ENCODE measurements around the gene CHN2.
"Not testable (repeated sequence)": the region's sequence is repeated elsewhere in the genome, so short reads cannot be mapped to it uniquely, and the experiment has no call there.

Gene CHN2

DNA sequence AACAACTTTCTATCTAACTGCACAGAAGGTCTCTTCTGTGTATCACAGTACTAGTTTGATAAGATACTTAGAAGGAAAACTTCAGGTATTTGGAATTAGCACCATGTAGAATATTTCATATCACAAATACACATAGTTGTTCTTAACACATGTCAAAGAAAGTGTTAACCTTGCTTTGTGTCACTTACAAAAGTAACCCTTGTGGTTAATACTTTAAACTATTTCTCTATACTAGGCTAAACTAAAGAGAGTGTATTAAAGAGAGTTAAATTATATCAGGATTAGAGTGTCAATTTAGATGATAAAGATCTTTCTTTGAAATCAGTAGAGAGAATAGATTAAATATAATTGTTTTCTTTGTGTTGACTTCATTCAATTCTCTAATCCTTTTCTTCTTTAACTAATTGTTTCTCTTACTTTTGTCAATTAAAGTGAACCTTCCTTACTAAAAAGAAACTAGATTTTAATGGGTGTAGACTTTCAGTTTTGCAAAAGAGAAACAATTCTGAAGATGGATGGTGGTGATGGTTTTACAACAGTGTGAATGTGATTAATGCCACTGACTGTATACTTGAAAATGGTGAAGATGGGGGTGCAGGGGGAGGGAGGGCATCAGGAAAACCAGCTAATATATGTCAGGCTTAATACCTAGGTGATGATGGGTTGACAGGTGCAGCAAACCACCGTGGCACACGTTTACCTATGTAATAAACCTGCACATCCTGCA lies 67.8 kb downstream of the CHN2 start:
- DNase-seq, result no peak

DNA sequence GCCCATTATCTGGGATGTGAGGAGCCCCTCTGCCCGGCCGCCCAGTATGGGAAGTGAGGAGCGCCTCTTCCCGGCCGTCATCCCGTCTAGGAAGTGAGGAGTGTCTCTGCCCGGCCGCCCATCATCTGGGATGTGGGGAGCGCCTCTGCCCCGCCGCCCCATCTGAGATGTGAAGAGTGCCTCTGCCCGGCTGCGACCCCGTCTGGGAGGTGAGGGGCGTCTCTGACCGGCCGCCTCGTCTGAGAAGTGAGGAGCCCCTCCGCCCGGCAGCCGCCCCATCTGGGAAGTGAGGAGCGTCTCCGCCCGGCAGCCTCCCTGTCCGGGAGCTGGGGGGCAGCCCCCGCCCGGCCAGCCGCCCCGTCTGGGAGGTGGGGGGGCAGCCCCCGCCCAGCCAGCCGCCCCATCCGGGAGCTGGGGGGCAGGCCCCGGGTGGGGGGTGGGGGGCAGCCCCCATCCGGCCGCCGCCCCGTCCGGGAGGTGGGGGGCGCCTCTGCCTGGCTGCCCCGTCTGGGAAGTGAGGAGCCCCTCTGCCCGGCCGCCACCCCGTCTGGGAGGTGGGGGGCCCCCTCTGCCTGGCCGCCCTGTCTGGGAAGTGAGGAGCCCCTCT lies 69.1 kb downstream of the CHN2 start:
- not testable (repeated sequence) for DNase-seq

DNA sequence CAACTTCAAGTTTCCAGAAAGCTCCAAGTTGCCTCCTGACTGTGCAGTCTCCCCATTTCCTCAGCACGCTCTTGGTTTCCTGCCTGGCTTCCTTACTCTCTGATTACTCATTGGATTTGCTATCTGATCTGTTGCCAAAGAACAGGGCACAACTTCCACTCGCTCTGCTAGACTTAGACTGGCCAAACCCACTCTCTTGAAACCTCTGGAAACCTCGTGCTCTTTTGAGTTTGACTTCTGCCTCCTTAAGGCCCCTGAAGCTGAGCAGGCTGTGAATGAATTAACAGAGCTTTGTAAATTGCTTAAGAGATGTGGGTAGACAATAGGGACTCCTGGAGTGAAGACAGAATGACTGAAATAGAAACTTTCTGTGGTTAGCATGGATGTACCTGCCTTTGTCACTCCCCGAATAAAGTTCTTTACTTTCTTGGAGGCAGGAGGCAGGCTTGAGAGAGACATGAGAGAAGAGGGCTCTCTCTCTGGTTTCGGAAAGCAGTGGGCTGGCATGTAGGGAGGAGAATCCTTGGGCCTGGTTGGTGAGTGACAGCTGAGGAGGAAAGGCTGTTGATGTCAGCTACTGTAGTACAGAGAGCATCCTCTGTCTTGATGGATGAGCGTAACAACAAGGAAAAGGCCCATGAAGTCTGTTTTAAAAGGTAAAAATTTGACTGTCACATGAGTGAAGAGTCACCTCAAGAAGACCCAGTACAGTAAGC lies 70.8 kb downstream of the CHN2 start:
- no peak for DNase-seq

DNA sequence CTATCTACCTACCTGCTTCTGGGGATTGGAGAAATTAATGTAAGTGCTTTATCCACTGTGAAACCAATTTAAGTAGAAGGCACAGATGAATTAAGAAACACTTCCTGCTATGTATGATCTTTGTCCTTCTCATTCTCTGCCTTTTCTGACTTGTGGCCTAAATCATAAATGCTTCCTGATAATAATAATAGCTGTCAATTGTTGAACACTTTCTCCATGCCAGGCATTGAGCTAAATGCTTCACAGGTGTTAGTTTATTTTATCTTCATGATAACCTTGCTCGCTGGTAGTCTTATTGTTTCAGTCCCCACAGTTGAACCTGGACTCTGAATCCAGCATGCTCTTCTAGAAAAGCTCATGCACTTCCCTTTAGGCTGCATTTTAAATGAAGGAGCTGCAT lies 75.4 kb downstream of the CHN2 start:
- no peak for DNase-seq

DNA sequence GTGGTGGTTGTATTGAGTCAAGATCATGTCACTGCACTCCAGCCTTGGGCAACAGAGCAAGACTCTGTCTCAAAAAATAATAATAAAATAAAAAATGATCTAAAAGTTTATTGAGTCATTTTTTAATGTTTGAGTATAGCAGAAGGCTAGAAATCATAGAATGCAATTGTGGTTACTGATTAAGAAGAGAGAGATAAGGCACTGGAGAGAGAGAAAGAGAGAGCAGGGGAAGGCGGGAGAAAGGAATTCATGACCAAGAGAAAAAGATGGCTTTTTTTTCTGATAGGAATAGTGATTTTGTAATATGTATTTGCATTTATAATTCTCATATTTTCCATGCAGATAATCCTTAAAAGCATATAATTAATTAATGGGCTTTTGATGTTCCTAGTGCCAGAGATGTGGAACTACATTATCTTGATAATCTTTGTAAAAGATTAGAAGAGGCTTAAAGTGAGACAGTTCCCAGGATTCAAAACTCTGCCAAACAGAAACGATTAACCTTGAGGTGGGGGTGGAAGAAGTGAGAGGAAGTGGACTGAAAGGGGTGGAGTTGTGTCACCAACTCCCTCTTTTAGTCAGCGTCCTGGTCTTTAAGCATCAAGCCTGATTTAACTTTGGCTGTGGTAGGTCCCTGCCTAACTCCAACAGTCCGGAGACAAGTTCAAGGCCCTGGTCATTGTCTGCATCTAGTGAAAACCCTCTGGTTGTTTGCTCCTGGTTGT lies 76.2 kb downstream of the CHN2 start:
- DNase-seq, result no peak

DNA sequence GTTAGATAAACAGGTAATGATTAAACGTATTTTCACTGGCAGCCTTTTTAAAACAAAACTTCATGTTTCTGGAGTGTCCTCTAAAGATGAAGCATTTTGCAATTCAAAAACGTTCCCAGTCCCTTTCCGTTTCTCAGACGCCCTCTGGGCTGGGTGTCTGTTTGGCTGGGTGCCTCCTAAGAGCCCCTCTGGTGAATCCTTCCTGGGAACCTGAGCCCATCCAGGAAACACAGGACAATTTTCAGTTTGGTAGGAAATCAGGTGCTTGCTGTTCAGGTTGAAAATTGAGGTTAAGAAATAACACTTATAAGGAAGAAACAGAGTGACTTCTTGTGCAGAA lies 76.7 kb downstream of the CHN2 start:
- DNase-seq, result no peak

DNA sequence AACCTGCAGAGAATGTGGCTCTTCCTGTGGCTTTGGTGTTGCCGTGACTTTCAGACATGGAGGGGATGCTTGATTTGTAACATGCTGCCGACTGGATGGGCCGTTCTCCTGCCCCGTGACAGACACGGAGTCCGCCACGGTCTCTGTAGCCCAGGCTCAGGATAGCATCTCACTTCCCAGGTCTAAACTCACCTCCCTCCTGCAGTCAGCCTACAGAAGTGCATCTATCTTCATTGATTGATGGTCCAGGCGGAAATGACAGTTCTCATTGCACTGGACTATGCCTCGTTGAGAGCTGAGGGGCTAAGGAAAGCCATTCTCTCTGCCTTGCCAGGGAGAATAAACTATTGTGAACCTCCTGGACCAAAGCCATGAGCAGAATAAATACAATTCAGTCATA lies 77.5 kb downstream of the CHN2 start:
- DNase-seq, result no peak

DNA sequence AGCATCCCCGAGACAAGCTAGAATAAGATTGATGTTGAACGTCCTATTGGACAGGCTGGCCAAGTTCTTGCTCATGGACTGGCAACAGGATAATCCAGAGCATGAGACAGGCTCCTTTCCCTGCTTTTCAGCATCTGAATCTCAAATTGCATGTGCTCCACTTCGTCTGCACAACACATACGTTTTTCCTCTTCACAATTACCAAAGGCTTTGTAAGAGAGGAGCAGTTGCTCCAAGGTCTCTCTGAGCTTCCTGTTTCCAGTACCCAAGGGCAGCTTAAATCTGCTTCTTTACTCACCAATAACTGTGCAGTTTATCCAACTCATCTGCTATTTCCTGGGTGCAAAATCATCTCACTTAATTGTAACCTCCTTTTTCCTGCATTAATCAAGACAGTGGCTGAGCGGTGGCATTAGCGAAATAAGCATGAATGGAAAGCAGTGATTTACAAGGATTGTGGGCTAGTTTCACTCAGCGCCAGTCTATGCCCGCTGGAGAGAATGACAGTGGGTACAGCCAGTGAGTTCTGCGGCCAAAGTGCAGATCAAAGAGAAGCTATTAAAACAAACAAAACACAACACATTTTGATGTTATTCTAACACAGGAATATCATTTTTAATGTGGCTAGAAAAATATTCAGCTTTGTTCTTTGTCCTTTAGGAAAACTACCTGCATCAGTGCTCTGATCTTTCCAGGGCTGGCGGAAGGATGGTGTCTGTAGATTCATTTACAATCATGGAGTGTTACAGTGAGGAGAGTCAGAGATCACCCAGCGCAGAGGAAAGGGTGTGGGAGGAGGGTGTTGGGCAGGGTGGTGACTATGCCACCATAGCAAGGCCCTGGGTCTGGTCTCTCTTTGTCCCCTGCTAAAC lies 79.8 kb downstream of the CHN2 start:
- DNase-seq, result no peak

DNA sequence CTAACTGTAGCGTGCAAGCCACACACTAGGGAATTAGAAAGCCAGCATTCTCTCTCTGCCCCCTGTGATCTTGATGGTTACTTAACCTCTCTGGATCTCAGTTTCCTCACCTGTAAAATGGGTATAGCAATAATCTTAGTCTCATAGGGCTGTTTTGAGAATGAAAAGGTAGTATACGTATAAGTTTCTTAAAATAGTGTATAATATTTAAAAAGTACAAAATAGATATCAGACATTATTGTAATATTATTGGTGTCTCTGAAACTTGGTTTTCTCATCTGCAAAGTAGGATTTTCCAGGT lies 80.4 kb downstream of the CHN2 start:
- DNase-seq, result no peak

DNA sequence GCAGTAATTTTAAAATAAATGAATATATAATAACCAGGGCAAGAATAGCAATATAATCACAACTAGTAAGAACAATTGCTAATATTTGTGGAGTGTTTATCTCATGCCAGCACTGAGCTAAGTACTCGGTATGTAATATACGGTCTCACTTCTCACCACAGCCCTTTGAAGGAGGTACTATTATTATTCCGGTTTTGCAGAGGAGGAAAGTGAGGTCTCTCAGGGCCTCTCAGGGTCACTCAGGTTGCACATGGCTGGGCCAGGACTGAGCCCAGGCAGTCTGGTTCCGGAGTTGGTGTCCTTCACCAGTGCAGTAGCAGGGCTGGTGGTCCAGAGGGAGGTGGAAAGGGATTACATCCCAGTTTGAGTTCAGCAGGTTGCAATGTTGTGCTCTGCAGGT lies 80.9 kb downstream of the CHN2 start:
- no peak for DNase-seq

DNA sequence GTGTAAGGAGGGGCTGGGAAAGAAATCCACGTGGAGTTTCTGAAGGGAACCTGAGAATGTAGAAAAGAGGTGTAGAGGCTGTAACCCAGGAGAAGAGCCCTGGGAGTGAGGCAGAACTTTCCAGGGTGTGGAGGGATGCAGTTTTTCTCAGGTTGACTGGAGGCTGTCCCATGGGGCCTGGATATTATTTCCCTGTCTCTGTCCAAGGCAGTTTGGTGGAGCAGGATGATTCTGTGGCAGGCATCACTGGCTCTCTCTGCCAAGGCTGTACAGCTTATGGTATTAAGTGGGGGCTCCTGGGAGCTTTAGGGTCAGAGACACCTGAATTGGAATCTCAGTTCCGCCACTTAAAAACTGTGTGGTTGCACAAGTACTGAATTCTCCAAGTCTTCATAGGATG lies 81.6 kb downstream of the CHN2 start:
- no peak for DNase-seq

DNA sequence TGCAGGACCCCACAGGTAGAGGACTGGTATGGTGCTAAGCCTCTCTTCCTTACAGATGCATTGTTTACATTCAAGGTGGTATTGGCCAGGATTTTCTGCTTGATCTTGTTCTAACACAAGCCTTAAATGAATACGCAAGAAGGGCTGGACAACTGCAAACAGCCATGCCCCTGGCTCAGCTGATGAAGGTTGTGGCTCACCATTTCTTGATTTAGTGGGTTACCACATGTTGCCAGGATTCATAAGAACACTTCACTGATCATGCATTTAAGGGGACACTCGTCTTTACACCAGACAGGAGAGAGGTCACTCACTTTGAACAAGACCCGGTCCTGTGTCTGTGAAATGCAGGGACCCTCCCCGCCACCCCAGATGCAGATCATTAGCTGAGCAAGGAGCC lies 82.2 kb downstream of the CHN2 start:
- DNase-seq, result no peak

DNA sequence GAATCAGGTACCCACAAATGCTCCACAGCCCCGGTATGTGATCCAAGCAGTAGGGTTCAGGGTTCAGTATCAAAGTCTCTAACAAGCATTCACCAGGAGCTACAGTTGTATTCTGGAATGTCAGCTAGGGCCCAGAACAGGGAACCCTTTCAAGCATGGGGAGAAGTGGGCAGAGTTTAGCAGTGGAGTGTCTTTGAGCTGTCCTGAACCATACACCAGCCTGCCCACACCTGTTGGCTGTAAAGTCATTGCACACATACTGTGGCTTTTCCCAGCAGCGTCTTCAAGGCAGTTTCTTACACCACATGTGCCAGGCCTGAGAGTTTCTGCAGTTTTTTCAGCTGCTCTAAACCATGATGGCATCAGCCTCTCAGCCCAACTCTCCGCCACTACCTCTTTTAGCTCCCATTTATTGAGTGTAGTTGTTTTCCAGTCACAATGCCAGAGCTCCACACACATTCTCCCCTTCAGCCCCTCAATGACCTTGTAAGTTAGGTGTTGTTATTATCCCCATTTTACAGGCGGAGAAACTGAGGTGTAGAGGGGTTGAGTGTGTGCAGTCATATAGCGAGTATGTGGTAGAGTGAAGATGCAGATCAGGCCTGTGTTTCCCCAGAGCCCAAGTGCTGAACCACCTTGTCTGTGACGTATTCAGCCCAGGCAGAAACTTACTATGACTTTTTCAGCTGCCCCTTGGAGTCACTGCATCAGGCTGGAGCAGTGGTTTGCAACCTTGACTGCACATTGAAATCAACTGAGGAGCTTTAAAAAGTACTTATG lies 83.1 kb downstream of the CHN2 start:
- no peak for DNase-seq

DNA sequence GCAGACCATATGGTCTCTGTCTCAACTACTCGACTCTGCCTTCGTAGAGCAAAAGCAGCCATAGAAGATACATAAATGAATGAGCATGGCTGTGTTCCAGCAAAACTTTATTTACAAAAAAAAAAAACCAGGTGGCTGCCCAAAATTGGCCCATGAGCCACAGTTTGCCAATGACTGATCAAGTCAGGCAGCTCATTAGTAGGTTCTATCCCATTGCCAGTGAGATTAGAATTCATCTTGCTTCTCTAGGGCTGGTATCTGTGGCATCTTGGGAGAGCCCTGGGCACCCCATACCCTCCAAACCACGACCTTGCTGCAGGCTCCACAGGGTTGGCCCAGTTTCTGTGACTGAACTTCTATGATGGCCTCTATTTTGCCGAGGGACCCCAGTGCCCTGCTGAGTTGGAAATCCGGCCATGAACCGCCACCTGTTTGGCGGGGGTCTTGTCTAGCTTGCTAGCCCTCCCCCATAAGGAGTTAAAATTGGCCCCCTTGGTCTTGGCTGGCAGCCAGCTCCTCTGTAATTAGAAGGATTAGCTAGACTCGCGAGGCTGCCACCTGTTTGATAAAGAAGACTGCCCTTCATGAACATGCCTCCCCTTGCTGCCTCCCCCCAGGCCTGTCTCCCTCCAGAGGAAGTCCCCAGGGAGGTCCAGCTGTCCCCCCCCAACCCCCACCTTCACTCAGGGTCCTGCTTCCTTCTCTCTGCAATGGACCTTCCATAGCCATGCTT lies 83.9 kb downstream of the CHN2 start:
- no peak for DNase-seq

DNA sequence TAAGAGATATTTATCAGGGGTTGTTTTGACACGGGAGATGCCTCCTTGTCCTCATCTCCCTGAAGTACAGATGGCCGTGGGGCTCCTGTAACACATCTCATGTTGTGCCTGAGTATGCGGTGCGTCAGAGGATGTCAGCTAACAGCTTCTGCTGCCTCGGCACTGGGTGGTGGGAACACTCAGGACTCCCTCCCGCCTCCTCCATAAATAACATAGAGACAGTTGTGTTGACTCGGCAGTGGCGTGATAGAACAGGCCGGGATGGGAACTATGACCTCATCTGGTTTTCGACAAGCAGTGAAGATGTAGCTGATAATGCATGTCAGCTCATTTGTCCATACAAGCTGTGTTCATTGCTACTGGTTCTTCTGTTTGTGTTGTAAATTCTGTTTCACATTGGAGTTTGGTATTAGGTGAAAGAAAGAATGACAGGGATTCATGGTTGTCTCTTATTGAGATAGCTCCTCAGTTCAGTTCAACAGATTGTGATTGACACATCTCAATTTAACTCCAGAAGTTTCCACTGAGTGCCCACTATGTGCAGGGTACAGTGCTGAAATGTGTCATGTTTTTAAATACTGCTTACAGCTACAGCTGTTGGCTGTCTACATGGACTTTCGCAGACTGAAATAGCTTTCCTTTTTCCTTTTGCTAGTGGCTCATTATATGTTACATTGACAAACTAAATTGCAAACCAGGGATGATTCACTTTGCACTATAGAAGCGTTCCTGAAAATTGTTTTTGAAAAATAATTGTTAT lies 87.4 kb downstream of the CHN2 start:
- no peak for DNase-seq

DNA sequence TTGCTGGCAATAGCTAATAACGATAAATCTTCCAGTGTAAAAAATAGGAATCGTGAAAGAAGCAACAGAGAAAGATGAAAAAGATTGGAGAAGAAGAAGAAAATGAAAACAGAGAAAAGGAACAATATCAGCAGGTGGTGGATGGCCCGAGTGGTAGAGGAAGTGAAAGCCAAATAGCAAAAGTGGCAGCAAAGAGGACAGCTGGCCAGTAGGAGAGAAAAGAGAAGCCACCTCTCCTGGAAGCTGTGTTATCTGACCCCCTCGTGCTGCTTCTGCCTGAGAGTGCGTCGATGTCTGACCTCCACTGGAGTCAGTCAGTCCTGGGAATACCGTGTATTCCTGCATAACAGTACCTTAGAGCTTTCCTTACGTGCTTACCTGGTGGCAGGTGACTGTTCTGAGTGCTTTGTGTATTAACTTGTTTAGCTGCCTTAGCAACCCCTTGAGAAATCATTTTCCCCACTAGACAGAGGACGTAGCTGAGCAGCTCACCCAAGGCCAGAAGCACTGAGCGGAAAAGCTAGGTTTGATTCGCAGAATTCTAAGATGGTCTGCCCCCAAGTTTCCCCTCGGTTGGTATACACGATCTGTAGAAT lies 88.3 kb downstream of the CHN2 start:
- DNase-seq, result no peak

DNA sequence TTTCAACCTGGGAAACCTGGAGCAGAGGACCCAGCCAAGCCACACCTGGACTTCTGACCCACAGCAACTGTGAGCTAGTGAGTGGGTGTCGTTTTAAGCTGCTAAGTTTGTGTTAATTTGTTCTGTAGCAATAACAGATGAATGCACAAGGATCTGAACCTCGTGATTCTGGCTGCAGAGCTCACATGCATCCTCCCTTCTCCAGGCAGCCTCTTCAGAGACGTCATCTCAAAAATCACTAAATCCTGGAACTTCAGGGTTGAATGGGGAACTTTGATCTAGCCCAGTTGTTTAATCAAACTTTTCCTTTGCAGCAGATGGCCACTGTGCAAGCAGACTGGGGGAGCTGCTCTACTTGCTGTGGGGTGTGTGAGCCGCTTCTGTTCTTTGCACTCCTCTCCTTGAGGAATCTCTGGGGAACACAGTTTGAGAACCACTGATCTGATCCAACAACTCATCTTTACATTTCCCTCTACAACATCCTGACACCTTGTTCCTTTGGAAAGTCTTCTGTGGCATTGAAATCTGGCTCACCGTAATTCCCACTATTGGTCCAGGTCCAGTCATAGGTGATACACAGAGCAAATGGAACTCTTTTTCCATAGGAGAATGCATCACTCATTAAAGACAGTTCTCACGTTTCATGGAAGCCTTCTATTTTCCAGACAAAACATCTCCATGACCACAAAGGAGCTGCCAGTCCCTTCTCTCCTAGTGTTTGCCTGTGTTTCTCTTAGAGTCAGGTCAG lies 90.3 kb downstream of the CHN2 start:
- DNase-seq, result no peak

DNA sequence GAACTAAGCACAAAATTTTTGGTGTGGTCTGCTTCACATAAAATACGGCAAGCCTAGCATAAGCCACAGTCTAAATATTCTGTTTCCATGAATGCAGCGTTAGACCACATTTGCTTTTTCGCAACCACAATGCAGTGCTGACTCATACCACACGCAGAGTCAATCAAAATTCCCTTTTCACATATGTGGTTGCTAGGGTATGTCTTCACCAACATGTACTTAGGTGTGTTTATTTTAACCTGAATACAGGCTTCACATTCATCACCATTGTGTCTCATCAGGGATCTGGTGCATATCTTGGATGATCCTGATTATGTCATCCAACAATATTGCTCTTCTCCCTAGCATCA lies 90.8 kb downstream of the CHN2 start:
- no peak for DNase-seq

DNA sequence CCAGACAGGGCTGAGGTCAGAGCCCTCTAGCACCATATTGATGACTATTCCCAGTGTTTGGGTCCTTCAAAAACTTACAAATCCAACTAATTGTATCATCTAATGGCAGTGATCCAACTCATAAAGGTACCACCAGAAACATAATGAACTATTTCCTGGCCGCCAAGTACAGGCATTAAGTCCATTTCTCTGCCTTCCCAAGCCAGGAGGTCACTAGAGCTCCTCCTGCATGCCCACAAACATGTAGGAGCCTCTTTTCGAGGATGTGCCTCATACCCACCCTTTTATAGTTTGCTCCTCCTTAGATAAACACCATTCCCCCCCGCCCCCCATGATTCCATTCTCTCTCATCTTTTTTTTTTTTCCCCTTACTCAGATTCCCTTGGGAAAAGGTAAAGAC lies 91.3 kb downstream of the CHN2 start:
- no peak for DNase-seq

DNA sequence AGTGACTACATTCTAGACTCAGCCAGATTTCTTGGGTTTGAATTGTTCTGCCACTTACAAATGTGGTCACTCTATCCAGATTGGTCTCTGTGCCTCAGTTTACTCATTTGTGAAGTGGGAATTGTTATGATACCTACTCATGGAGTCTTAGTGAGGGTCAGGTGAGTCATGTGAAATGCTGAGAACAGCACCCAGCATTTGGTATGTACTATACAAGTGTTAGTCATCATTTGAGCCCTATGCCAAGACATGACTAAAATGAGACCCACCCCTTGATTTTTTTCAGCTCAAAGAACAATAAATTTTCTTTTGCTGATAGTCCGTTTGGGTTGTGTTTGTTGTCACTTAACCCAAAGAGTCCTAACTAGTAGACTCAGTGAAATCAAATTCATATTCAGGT lies 92.8 kb downstream of the CHN2 start:
- no peak for DNase-seq
